B cell (primary cell): ENCODE results near the gene MYOM3. TPM values are rescaled to one million over a fixed set of nuclear protein-coding genes. Genes with fewer than 3 reads are reported as not detected.

ENCODE experiments used
- ATAC-seq: fragments of 200-7000 bp; cut with Tn5 transposase; one replicate; pipeline ENCODE4 v1.10.0; 2021; ENCODE audit warnings: low read depth, mild to moderate bottlenecking, moderate number of reproducible peaks, moderate library complexity
- CTCF ChIA-PET: fragments of 350-600 bp; sonication (Branson Sonifier 250); formaldehyde crosslinking; loops from one replicate; lab custom pipeline; 2021; ENCODE audit warnings: antibody characterized with exemption, inconsistent platforms; lab: Charles Lee
- POLR2A ChIA-PET: fragments of 350-600 bp; sonication (Branson Sonifier 250); formaldehyde crosslinking; loops from one replicate; lab custom pipeline; 2021; ENCODE audit warnings: antibody characterized with exemption; lab: Charles Lee
- DNase-seq: peaks from one replicate; pipeline ENCODE4 v3.0.0; 2013
- H2AFZ ChIP-seq: 2 replicates; pipeline ENCODE4 v1.6.1; 2012; ENCODE audit warnings: mild to moderate bottlenecking, low read depth, low read length; ENCODE audit not compliant: insufficient read depth, poor library complexity, severe bottlenecking
- H3K27ac ChIP-seq, 2 donors: 1 replicate in 1 of 2; 2 replicates in 1 of 2; pipeline ENCODE4 v1.5.1; 2012 to 2013; ENCODE audit warnings: low read length in 2 of 2, mild to moderate bottlenecking in 2 of 2, moderate library complexity in 1 of 2
- H3K27me3 ChIP-seq, 4 experiments: fragments of 200-600 bp in 1 of 4; sonication (generic) in 1 of 4; replicated peaks in 1 of 4; 1 replicate in 2 of 4; 2 replicates in 2 of 4; pipeline versions ENCODE4 v1.6.1 to v1.7.0; 2013 to 2016; ENCODE audit warnings: low read length in 3 of 4, mild to moderate bottlenecking in 2 of 4, mixed read lengths in 1 of 4, moderate library complexity in 1 of 4; ENCODE audit not compliant: insufficient read depth in 4 of 4, control insufficient read depth in 3 of 4; ENCODE audit errors: control extremely low read depth in 1 of 4
- H3K36me3 ChIP-seq, 2 experiments: replicated peaks in 1 of 2; 1 replicate in 1 of 2; 2 replicates in 1 of 2; pipeline versions ENCODE4 v1.6.1 to v1.7.1; 2013; ENCODE audit warnings: low read length in 1 of 2; ENCODE audit not compliant: insufficient read depth in 2 of 2, control insufficient read depth in 1 of 2; ENCODE audit errors: control extremely low read depth in 1 of 2, extremely low read depth in 1 of 2
- H3K4me1 ChIP-seq, 2 donors: fragments of 200-600 bp in 1 of 2; sonication (generic) in 1 of 2; 1 replicate in 1 of 2; 2 replicates in 1 of 2; pipeline versions ENCODE4 v1.5.1 to v1.6.1; 2013 to 2017; ENCODE audit warnings: low read length in 2 of 2; ENCODE audit not compliant: control insufficient read depth in 2 of 2, insufficient read depth in 2 of 2
- H3K4me2 ChIP-seq: replicated peaks from 2 replicates; pipeline ENCODE3; 2012; ENCODE audit warnings: mild to moderate bottlenecking, low read depth, low read length; ENCODE audit not compliant: poor library complexity, severe bottlenecking
- H3K4me3 ChIP-seq, 5 experiments: fragments of 200-600 bp in 1 of 5; sonication (generic) in 1 of 5; 1 replicate in 3 of 5; 2 replicates in 2 of 5; pipeline versions ENCODE4 v1.5.1 to v1.7.0; 2011 to 2016; ENCODE audit warnings: low read length in 4 of 5, mild to moderate bottlenecking in 4 of 5, low read depth in 2 of 5, control low read depth in 1 of 5, moderate library complexity in 1 of 5; ENCODE audit not compliant: insufficient read depth in 1 of 5; ENCODE audit errors: control extremely low read depth in 1 of 5, extremely low read depth in 1 of 5
- H3K79me2 ChIP-seq: fragments of 200-600 bp; sonication (generic); one replicate; pipeline ENCODE4 v1.6.0; 2016; ENCODE audit warnings: low read length; ENCODE audit not compliant: control insufficient read depth, insufficient read depth
- H3K9ac ChIP-seq: fragments of 200-600 bp; sonication (generic); 2 replicates; pipeline ENCODE4 v1.6.1; 2017; ENCODE audit warnings: mild to moderate bottlenecking, low read length, moderate library complexity
- H3K9me3 ChIP-seq, 3 donors: one replicate each; pipeline versions ENCODE4 v1.6.1 to v1.7.1; 2013; ENCODE audit warnings: low read length in 2 of 3; ENCODE audit not compliant: control insufficient read depth in 2 of 3, insufficient read depth in 1 of 3; ENCODE audit errors: control extremely low read depth in 1 of 3
- H4K20me1 ChIP-seq: 2 replicates; pipeline ENCODE4 v1.6.0; 2012; ENCODE audit warnings: mild to moderate bottlenecking, low read length; ENCODE audit not compliant: insufficient read depth, control insufficient read depth, poor library complexity, severe bottlenecking
- H3K27ac Mint-ChIP-seq: one replicate; pipeline ENCODE4 v1.8.0; 2021; ENCODE audit warnings: mixed read lengths
- H3K27me3 Mint-ChIP-seq: one replicate; pipeline ENCODE4 v1.8.0; 2021; ENCODE audit warnings: mixed read lengths
- H3K4me1 Mint-ChIP-seq: one replicate; pipeline ENCODE4 v1.8.0; 2021; ENCODE audit warnings: mixed read lengths
- H3K4me3 Mint-ChIP-seq: one replicate; pipeline ENCODE4 v1.8.0; 2021; ENCODE audit warnings: mixed read lengths
- H3K9me3 Mint-ChIP-seq: one replicate; pipeline ENCODE4 v1.8.0; 2022; ENCODE audit warnings: mixed read lengths; ENCODE audit not compliant: insufficient read depth
- CTCF ChIP-seq: fragments of 200-600 bp; IDR thresholded peaks from one replicate; pipeline ENCODE4 v1.8.0; 2022; ENCODE audit warnings: antibody characterized with exemption, mild to moderate bottlenecking
- EZH2 ChIP-seq: IDR thresholded peaks from 2 replicates; pipeline ENCODE4 v1.6.1; 2012; ENCODE audit warnings: borderline replicate concordance, low read depth, mild to moderate bottlenecking, moderate library complexity, low read length; ENCODE audit not compliant: insufficient read depth, poor library complexity, severe bottlenecking
- WGBS: methylation state at CpG from one replicate; pipeline ENCODE4 v1.1.5; 2013; ENCODE audit warnings: missing lambda C conversion rate; ENCODE audit not compliant: insufficient coverage; 5-methylcytosine and 5-hydroxymethylcytosine counted together
- intact Hi-C: fragments of 100-400 bp; cut with micrococcal nuclease; formaldehyde crosslinking; loops from one replicate; pipeline ENCODE4 v1.10.0; 2022
- polyA plus RNA-seq: library from polyadenylated mRNA; depleted of rRNA; stranded (reverse); fragments of >200 nt; gene quantifications from 2 replicates; pipeline ENCODE4 v1.2.3, GENCODE V29; 2012
- total RNA-seq, 2 donors: library from RNA; stranded (reverse); fragments of 120-200 nt in 1 of 2; gene quantifications; 1 replicate in 1 of 2; 2 replicates in 1 of 2; pipeline versions ENCODE4 v1.2.3 to v1.2.4, GENCODE V29; 2013 to 2022

Gene MYOM3
- total and polyA plus RNA-seq, 2 donors (not counting 1 experiment from before 2014, with no cell fraction given) = not detected

DNA sequence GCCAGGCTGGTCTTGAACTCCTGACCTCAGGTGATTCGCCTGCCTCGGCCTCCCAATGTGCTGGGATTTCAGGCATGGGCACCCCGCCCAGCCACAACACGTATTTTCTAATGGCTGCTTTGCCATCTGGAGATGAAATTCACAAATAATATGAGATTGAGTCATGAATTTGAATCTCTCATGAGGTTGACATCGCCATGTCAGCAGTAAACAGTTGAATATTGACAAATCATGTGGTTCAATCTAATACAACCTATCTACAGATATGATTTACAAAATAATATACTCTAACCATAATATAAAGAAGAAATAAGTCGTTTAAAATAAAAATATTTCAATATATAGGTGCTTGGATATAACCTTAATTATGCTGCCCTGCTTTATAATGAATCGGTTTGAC is 42.1 kb downstream of the MYOM3 start:
- no peak overlapping the region for H3K27ac Mint-ChIP-seq
- H3K9ac ChIP-seq = no peak overlapping the region
- H3K4me3 ChIP-seq = no peak overlapping the region
- CTCF ChIA-PET = interaction anchor here (1.0 to 5.0 kb wide), 7 partner anchors 10 to 517 kb away, joined by 3 to 60 read pairs (median 5); partner anchors contain the start of gene NIPAL3
- WGBS = 87% methylated on average over 4 of the region's 7 CpGs
- H3K27ac ChIP-seq = no peak overlapping the region
- no peak overlapping the region for H3K4me2 ChIP-seq
- intact Hi-C loops = loop anchor here (2.0 kb wide), 2 partner anchors 81 to 517 kb away; no protein-coding TSS in a partner anchor
- H2AFZ ChIP-seq = no peak overlapping the region
- H3K9me3 Mint-ChIP-seq = no peaks in the 10 kb centered on the region
- H3K4me1 Mint-ChIP-seq = peaks cover 4% of the 10 kb centered on the region
- no peak for TF ChIP-seq CTCF
- TF ChIP-seq EZH2 = no peak
- peaks cover 0 to 4% (median 1%) of the 10 kb centered on the region in 4 experiments for H3K27me3 ChIP-seq
- H3K79me2 ChIP-seq = no peaks in the 10 kb centered on the region
- peaks cover 0 to 3% of the 10 kb centered on the region in 2 donors for H3K4me1 ChIP-seq
- DNase-seq = no peak
- H4K20me1 ChIP-seq = no peaks in the 10 kb centered on the region
- no peak overlapping the region for H3K4me3 Mint-ChIP-seq
- POLR2A ChIA-PET = no interaction called here
- no peak for ATAC-seq
- H3K36me3 ChIP-seq = no peaks in the 10 kb centered on the region
- H3K9me3 ChIP-seq = no peaks in the 10 kb centered on the region
- peaks cover 8% of the 10 kb centered on the region for H3K27me3 Mint-ChIP-seq

DNA sequence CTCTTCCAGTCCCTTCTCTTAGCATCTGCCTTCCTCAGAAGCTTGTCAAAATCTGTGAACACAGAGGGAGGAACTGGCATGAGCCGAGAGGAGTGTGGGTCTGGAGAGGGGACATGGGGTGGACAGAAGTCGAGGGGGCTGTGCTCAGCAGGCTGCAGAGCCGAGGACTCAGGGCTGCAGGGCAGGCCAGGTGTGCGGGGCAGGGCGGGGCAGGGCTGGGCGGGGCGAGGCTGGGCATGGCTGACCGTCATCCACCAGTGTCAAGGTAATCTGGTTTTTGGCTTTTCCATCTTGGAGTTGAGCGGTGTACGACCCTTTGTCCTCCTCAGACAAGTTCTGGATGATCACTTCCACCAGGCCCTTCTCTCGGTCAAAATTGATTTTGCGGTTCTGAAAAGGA is 44.0 kb downstream of the MYOM3 start:
- POLR2A ChIA-PET = interaction anchor here (0.6 kb wide), 1 partner anchor 121 kb away, joined by 5 read pairs; no protein-coding TSS in a partner anchor
- Histone ChIP-seq H3K4me1 (peaks cover 0 to 3% of the 10 kb centered on the region in 2 donors), H3K27me3 (peaks cover 0 to 4% (median 1%) of the 10 kb centered on the region in 4 experiments), H3K9me3 (peaks cover 0 to 4% (median 0%) of the 10 kb centered on the region in 3 donors), H3K27ac (no peak overlapping the region), H3K4me3 (no peak overlapping the region), H4K20me1 (no peaks in the 10 kb centered on the region), H2AFZ (no peak overlapping the region), H3K36me3 (no peaks in the 10 kb centered on the region), H3K79me2 (no peaks in the 10 kb centered on the region), H3K9ac (no peak overlapping the region), H3K4me2 (no peak overlapping the region)
- intact Hi-C loops = no loop called here
- Mint-ChIP-seq H3K4me3 (no peak overlapping the region), H3K9me3 (no peaks in the 10 kb centered on the region), H3K27ac (no peak overlapping the region), H3K4me1 (peaks cover 4% of the 10 kb centered on the region), H3K27me3 (peaks cover 8% of the 10 kb centered on the region)
- ATAC-seq (no peak), DNase-seq (no peak)
- 86% methylated on average over 10 of the region's 12 CpGs for WGBS
- CTCF ChIA-PET = interaction anchor here (1.2 kb wide), 1 partner anchor 325 kb away, joined by 3 read pairs; no protein-coding TSS in a partner anchor
- TF ChIP-seq EZH2 = no peak
- no peak for TF ChIP-seq CTCF
